Trophoblast cell (in vitro differentiated cells and primary cell): Measurements from ENCODE around the gene LENG8.

Experiments
- DNase-seq, 2 donors: peaks; one replicate each; pipeline ENCODE4 v3.0.0-alpha.2; 2016
- H2AFZ ChIP-seq: 2 replicates; pipeline ENCODE4 v1.6.1; 2013; ENCODE audit warnings: low read length, moderate library complexity, mild to moderate bottlenecking; ENCODE audit not compliant: insufficient read depth, poor library complexity
- H2AK5ac ChIP-seq: 2 replicates; pipeline ENCODE4 v1.6.1; 2013; ENCODE audit warnings: mild to moderate bottlenecking, low read length
- H2BK120ac ChIP-seq: 2 replicates; pipeline ENCODE4 v1.6.1; 2013; ENCODE audit warnings: low read length, mild to moderate bottlenecking, moderate library complexity; ENCODE audit not compliant: insufficient read depth, poor library complexity
- H2BK12ac ChIP-seq: 2 replicates; pipeline ENCODE4 v1.6.1; 2013; ENCODE audit warnings: mild to moderate bottlenecking, low read length, moderate library complexity
- H2BK5ac ChIP-seq: 2 replicates; pipeline ENCODE4 v1.6.1; 2013; ENCODE audit warnings: low read length, low read depth, moderate library complexity, mild to moderate bottlenecking; ENCODE audit not compliant: poor library complexity
- H3K14ac ChIP-seq: 2 replicates; pipeline ENCODE4 v1.6.1; 2013; ENCODE audit warnings: mild to moderate bottlenecking, low read length
- H3K18ac ChIP-seq: 2 replicates; pipeline ENCODE4 v1.6.1; 2013; ENCODE audit warnings: mild to moderate bottlenecking, low read length
- H3K23ac ChIP-seq: 2 replicates; pipeline ENCODE4 v1.6.1; 2013; ENCODE audit warnings: low read length
- H3K27ac ChIP-seq: 2 replicates; pipeline ENCODE4 v1.5.1; 2013; ENCODE audit warnings: low read depth, mild to moderate bottlenecking, inconsistent platforms, low read length, moderate library complexity
- H3K27me3 ChIP-seq: 2 replicates; pipeline ENCODE4 v1.6.1; 2013; ENCODE audit warnings: inconsistent platforms, mild to moderate bottlenecking, low read length, moderate library complexity; ENCODE audit not compliant: insufficient read depth
- H3K36me3 ChIP-seq, 2 experiments: 1 replicate in 1 of 2; 2 replicates in 1 of 2; pipeline ENCODE4 v1.6.1; 2013; ENCODE audit warnings: low read length in 2 of 2, mild to moderate bottlenecking in 2 of 2, moderate library complexity in 1 of 2; ENCODE audit not compliant: insufficient read depth in 2 of 2, control insufficient read depth in 1 of 2
- H3K4ac ChIP-seq: 2 replicates; pipeline ENCODE4 v1.6.1; 2013; ENCODE audit warnings: low read depth, mild to moderate bottlenecking, low read length, moderate library complexity
- H3K4me1 ChIP-seq, 2 experiments: 1 replicate in 1 of 2; 2 replicates in 1 of 2; pipeline ENCODE4 v1.6.1; 2013; ENCODE audit warnings: low read length in 2 of 2, mild to moderate bottlenecking in 2 of 2, moderate library complexity in 1 of 2; ENCODE audit not compliant: insufficient read depth in 2 of 2, control insufficient read depth in 1 of 2
- H3K4me2 ChIP-seq: 2 replicates; pipeline ENCODE4 v1.6.1; 2013; ENCODE audit warnings: inconsistent platforms, mild to moderate bottlenecking, low read length, moderate library complexity
- H3K4me3 ChIP-seq: 2 replicates; pipeline ENCODE4 v1.5.1; 2013; ENCODE audit warnings: mild to moderate bottlenecking, low read depth, low read length, inconsistent platforms
- H3K79me1 ChIP-seq: one replicate; pipeline ENCODE4 v1.6.1; 2013; ENCODE audit warnings: low read length
- H3K79me2 ChIP-seq: 2 replicates; pipeline ENCODE4 v1.6.1; 2013; ENCODE audit warnings: low read length, mild to moderate bottlenecking; ENCODE audit not compliant: control insufficient read depth, insufficient read depth, poor library complexity
- H3K9ac ChIP-seq: 2 replicates; pipeline ENCODE4 v1.6.1; 2013; ENCODE audit warnings: mild to moderate bottlenecking, low read length
- H3K9me3 ChIP-seq: 2 replicates; pipeline ENCODE4 v1.6.1; 2013; ENCODE audit warnings: low read depth, mild to moderate bottlenecking, control low read depth, inconsistent platforms, low read length; ENCODE audit not compliant: insufficient read depth
- H4K12ac ChIP-seq: 2 replicates; pipeline ENCODE4 v1.6.1; 2013; ENCODE audit warnings: low read depth, mild to moderate bottlenecking, low read length, moderate library complexity
- H4K8ac ChIP-seq: 2 replicates; pipeline ENCODE4 v1.6.1; 2013; ENCODE audit warnings: low read depth, mild to moderate bottlenecking, low read length, moderate library complexity
- H4K91ac ChIP-seq: one replicate; pipeline ENCODE4 v1.6.1; 2013; ENCODE audit warnings: low read depth, mild to moderate bottlenecking, low read length, moderate library complexity
- WGBS: extraction: QIAGEN DNeasy Blood & Tissue Kit; methylation state at CpG from one replicate; pipeline ENCODE4 v1.1.7; 2013; ENCODE audit warnings: missing lambda C conversion rate; ENCODE audit not compliant: insufficient read length, insufficient coverage; ENCODE audit errors: extremely low coverage; 5-methylcytosine and 5-hydroxymethylcytosine counted together

The LENG8 gene

GRCh38 chr19:54414156-54414555 is 34.8 kb upstream of the LENG8 start:
- no peak overlapping the region for H2BK12ac ChIP-seq
- no peak overlapping the region for H3K4me2 ChIP-seq
- H2BK120ac ChIP-seq: no peak overlapping the region
- no peak for DNase-seq
- peaks cover 26% of the 10 kb centered on the region for H3K27me3 ChIP-seq
- no CpG with 5 or more reads among the region's 4 CpGs for WGBS
- H3K18ac ChIP-seq: no peak overlapping the region
- no peak overlapping the region for H3K23ac ChIP-seq
- H3K9me3 ChIP-seq: peaks cover 21% of the 10 kb centered on the region
- H3K36me3 ChIP-seq: no peaks in the 10 kb centered on the region
- H3K4me3 ChIP-seq: peak overlapping the region; percentile 54
- H3K79me1 ChIP-seq: no peaks in the 10 kb centered on the region
- no peak overlapping the region for H2AK5ac ChIP-seq
- H2BK5ac ChIP-seq: no peak overlapping the region
- no peak overlapping the region for H4K8ac ChIP-seq
- no peak overlapping the region for H3K14ac ChIP-seq
- H3K9ac ChIP-seq: no peak overlapping the region
- no peaks in the 10 kb centered on the region for H3K79me2 ChIP-seq
- H3K4me1 ChIP-seq: no peaks in the 10 kb centered on the region
- H2AFZ ChIP-seq: no peak overlapping the region
- H3K27ac ChIP-seq: no peak overlapping the region
- no peak overlapping the region for H4K91ac ChIP-seq
- no peak overlapping the region for H3K4ac ChIP-seq
- H4K12ac ChIP-seq: no peak overlapping the region

GRCh38 chr19:54415208-54415900 is 33.6 kb upstream of the LENG8 start, which contains the start of gene TTYH1:
Gene TTYH1, plus strand, starts transcription at chr19:54415464. Its CDS starts 89 bp downstream, at chr19:54415553.
- Histone ChIP-seq H2AFZ (no peak within 1 kb of the TSS), H3K4me2 (no peak within 1 kb of the TSS), H4K12ac (no peak within 1 kb of the TSS), H3K9ac (no peak within 1 kb of the TSS), H3K9me3 (peaks cover 21% of the 10 kb centered on the region), H3K79me1 (no peaks in the 10 kb centered on the region), H2BK5ac (no peak within 1 kb of the TSS), H3K4ac (no peak within 1 kb of the TSS), H2BK120ac (no peak within 1 kb of the TSS), H3K14ac (no peak within 1 kb of the TSS), H3K27me3 (peaks cover 30% of the 10 kb centered on the region), H2BK12ac (no peak within 1 kb of the TSS), H3K4me3 (no peak within 1 kb of the TSS), H4K91ac (no peak within 1 kb of the TSS), H3K27ac (no peak within 1 kb of the TSS), H2AK5ac (no peak within 1 kb of the TSS), H3K4me1 (peaks cover 0 to 3% of the 10 kb centered on the region in 2 experiments), H4K8ac (no peak within 1 kb of the TSS), H3K18ac (no peak within 1 kb of the TSS), H3K79me2 (no peaks in the 10 kb centered on the region), H3K36me3 (no peaks in the 10 kb centered on the region), H3K23ac (no peak within 1 kb of the TSS)
- no peak for DNase-seq
- WGBS: no CpG with 5 or more reads among the region's 68 CpGs

DNA sequence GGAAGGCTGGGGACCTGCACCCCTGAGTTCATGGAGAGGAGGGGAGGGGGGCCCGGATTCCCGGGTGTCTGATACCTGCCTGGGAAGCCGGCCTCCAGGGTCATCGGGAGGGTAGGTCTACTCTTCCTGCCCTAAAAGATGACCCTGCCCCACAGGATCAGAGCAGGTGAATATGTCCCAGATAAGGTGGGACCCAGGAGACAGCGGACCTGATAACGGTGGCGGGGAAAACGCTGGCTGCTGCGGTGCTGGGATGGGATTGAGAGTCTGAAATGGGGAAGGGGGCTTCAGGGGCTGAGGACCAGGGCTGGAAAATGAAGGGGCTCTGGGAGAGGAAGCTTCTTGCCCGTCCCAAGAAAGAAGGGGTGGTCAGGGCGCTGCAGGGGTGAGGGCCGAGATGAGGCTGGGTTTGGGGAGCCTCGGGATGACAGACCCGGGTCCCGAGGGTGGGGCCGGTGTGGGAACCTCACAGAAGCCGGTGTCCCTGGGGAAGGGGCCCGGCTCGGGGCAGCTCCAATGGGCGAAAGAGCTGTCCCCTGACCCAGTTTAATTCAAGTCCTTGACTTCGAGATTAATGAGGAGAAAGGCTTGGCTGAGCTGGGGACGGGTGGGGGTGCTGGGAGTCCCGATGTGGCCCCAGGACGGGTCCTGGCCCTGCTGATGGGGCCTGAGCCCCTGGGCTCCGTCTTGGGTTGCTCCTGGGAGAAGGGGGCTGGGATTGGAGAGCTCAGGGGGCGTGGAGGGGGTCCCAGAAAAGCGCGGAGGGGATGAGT is 32.9 kb upstream of the LENG8 start:
- H3K27me3 ChIP-seq: peaks cover 35% of the 10 kb centered on the region
- peaks cover 2 to 6% of the 10 kb centered on the region in 2 experiments for H3K4me1 ChIP-seq
- H3K23ac ChIP-seq: no peak overlapping the region
- no peak overlapping the region for H2BK120ac ChIP-seq
- H4K12ac ChIP-seq: no peak overlapping the region
- no peak overlapping the region for H4K91ac ChIP-seq
- no peak overlapping the region for H4K8ac ChIP-seq
- H3K4me3 ChIP-seq: no peak overlapping the region
- H2AK5ac ChIP-seq: no peak overlapping the region
- H3K18ac ChIP-seq: no peak overlapping the region
- H3K9ac ChIP-seq: no peak overlapping the region
- H3K27ac ChIP-seq: no peak overlapping the region
- H2BK5ac ChIP-seq: no peak overlapping the region
- H3K4me2 ChIP-seq: no peak overlapping the region
- DNase-seq: no peak
- no peaks in the 10 kb centered on the region for H3K79me2 ChIP-seq
- no peak overlapping the region for H3K14ac ChIP-seq
- no peaks in the 10 kb centered on the region for H3K79me1 ChIP-seq
- H2BK12ac ChIP-seq: no peak overlapping the region
- no peaks in the 10 kb centered on the region for H3K36me3 ChIP-seq
- no peak overlapping the region for H3K4ac ChIP-seq
- peaks cover 22% of the 10 kb centered on the region for H3K9me3 ChIP-seq
- WGBS: no CpG with 5 or more reads among the region's 28 CpGs
- H2AFZ ChIP-seq: no peak overlapping the region

DNA sequence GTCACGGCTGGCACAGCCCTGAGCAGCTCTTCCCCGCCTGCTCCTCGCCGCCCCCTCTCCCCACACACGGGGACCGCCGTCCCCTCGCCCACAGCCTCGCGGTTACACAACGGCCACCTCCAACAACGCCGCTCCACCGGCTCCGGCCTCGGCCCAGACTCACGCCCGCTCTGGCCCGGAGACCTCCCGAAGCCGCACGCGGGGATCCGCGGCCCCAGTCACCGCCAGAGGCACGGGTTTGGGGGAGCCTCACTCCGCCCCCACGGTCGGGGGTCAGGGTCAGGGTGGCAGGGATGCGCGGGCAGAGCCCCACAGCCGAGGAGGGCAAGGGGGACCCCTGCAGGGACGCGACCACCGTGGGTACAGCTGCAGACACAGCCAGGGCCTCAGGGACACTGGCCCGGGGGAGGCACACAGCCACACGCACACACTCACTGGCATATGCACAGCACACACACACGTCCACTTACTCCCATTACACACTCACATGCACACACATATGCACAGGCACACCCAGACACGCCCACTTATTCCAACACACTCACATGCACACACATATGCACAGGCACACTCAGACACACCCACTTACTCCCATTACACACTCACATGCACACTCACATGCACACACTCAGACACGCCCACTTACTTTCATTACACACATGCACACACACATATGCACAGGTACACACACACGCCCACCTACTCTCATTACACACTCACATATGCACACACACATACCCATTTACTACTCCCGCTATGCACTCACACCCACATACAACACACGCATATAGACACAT is 32.1 kb upstream of the LENG8 start:
- H3K4me1 ChIP-seq: peaks cover 2 to 6% of the 10 kb centered on the region in 2 experiments
- no peaks in the 10 kb centered on the region for H3K79me2 ChIP-seq
- H2BK120ac ChIP-seq: no peak overlapping the region
- 100% methylated on average over 1 of the region's 44 CpGs for whole genome bisulfite sequencing
- no peak overlapping the region for H2AK5ac ChIP-seq
- peaks cover 35% of the 10 kb centered on the region for H3K27me3 ChIP-seq
- H2BK12ac ChIP-seq: no peak overlapping the region
- no peak overlapping the region for H4K8ac ChIP-seq
- H3K4me3 ChIP-seq: no peak overlapping the region
- no peak overlapping the region for H2BK5ac ChIP-seq
- no peak overlapping the region for H3K18ac ChIP-seq
- DNase-seq: no peak
- H4K91ac ChIP-seq: no peak overlapping the region
- peaks cover 22% of the 10 kb centered on the region for H3K9me3 ChIP-seq
- H3K14ac ChIP-seq: no peak overlapping the region
- no peak overlapping the region for H4K12ac ChIP-seq
- H3K4me2 ChIP-seq: no peak overlapping the region
- H3K9ac ChIP-seq: peak overlapping the region; percentile 9
- H3K4ac ChIP-seq: no peak overlapping the region
- H3K27ac ChIP-seq: no peak overlapping the region
- no peaks in the 10 kb centered on the region for H3K36me3 ChIP-seq
- no peaks in the 10 kb centered on the region for H3K79me1 ChIP-seq
- no peak overlapping the region for H3K23ac ChIP-seq
- no peak overlapping the region for H2AFZ ChIP-seq
